Medulla oblongata (tissue), 1 donor: ENCODE data around the gene ITGA8.
"Not testable (repeated sequence)": the region's sequence is repeated elsewhere in the genome, so short reads cannot be mapped to it uniquely, and the experiment has no call there.

Source experiments
- DNase-seq: peaks from one replicate; pipeline ENCODE4 v3.0.0-alpha.2; 2015; ENCODE audit errors: extremely low spot score

ITGA8 gene

GRCh38 chr10:15719899-15720634 lies at the start of gene ITGA8:
Gene ITGA8 (minus strand): TSS chr10:15719922. CDS start chr10:15719771, 151 bp downstream.
- DNase-seq: no peak

- DNase-seq: no peak
These were observed 45.3 kb upstream of the ITGA8 start for GRCh38 chr10:15764892-15765454.

GRCh38 chr10:15763006-15763405 lies 43.3 kb upstream of the ITGA8 start:
- DNase-seq: no peak

GRCh38 chr10:15762239-15762638 lies 42.5 kb upstream of the ITGA8 start:
- not testable (repeated sequence) for DNase-seq

- not testable (repeated sequence) for DNase-seq
These were observed 41.5 kb upstream of the ITGA8 start for GRCh38 chr10:15761224-15761623.

- no peak for DNase-seq
These were observed 41.0 kb upstream of the ITGA8 start for GRCh38 chr10:15760681-15761080.

- DNase-seq: no peak
These were observed 39.5 kb upstream of the ITGA8 start for GRCh38 chr10:15759265-15759664.

GRCh38 chr10:15758618-15759017 lies 38.9 kb upstream of the ITGA8 start:
- no peak for DNase-seq

- no peak for DNase-seq
These were observed 35.2 kb upstream of the ITGA8 start for GRCh38 chr10:15754937-15755336.

GRCh38 chr10:15751046-15751445 lies 31.3 kb upstream of the ITGA8 start:
- DNase-seq: no peak

GRCh38 chr10:15748126-15748525 lies 28.4 kb upstream of the ITGA8 start:
- DNase-seq: no peak

GRCh38 chr10:15747632-15748031 lies 27.9 kb upstream of the ITGA8 start:
- no peak for DNase-seq

- no peak for DNase-seq
These were observed 26.0 kb upstream of the ITGA8 start for GRCh38 chr10:15745751-15746150.

GRCh38 chr10:15744217-15744865 lies 24.6 kb upstream of the ITGA8 start:
- peak; percentile 63 for DNase-seq

- no peak for DNase-seq
These were observed 23.7 kb upstream of the ITGA8 start for GRCh38 chr10:15743443-15743842.

GRCh38 chr10:15742836-15743235 lies 23.1 kb upstream of the ITGA8 start:
- DNase-seq: no peak

GRCh38 chr10:15742102-15742501 lies 22.4 kb upstream of the ITGA8 start:
- no peak for DNase-seq

GRCh38 chr10:15741581-15741980 lies 21.9 kb upstream of the ITGA8 start:
- DNase-seq: no peak

- DNase-seq: no peak
These were observed 20.5 kb upstream of the ITGA8 start for GRCh38 chr10:15740261-15740660.

- no peak for DNase-seq
These were observed 19.7 kb upstream of the ITGA8 start for GRCh38 chr10:15739254-15739970.

GRCh38 chr10:15738270-15738925 lies 18.7 kb upstream of the ITGA8 start:
- DNase-seq: peak; percentile 27

- DNase-seq: no peak
These were observed 17.9 kb upstream of the ITGA8 start for GRCh38 chr10:15737656-15738055.
